MCF 10A (cell line): Measurements from ENCODE around the gene IL12RB2. TPM values are rescaled to one million over a fixed set of nuclear protein-coding genes. Genes with fewer than 3 reads are reported as not detected.

Experiments used
- BruUV-seq: library from RNA; stranded (reverse); fragments of 400-500 nt; replicated peaks from 2 replicates; lab custom pipeline; 2021; lab: Mats Ljungman, UMichigan
- CTCF ChIA-PET: fragments of 300-600 bp; sonication (Branson Sonifier 250); formaldehyde crosslinking; extraction: SDS; loops from one replicate; lab custom pipeline; 2021; ENCODE audit warnings: antibody characterized with exemption, inconsistent platforms; lab: Yijun Ruan, JAX
- POLR2A ChIA-PET: fragments of 300-600, 350-650 bp; sonication (Branson Sonifier 250); formaldehyde crosslinking; extraction: SDS; loops from one replicate; lab custom pipeline; 2020; ENCODE audit warnings: antibody characterized with exemption, inconsistent platforms; lab: Yijun Ruan, JAX
- DNase-seq: peaks from one replicate; pipeline ENCODE4 v3.0.0-alpha.2; 2018; ENCODE audit not compliant: unreplicated experiment
- H3K27ac Mint-ChIP-seq: one replicate; pipeline ENCODE4 v1.8.0; 2022; ENCODE audit warnings: mild to moderate bottlenecking, low read depth, mixed read lengths; ENCODE audit not compliant: unreplicated experiment
- H3K27me3 Mint-ChIP-seq: one replicate; pipeline ENCODE4 v1.8.0; 2022; ENCODE audit warnings: mixed read lengths; ENCODE audit not compliant: insufficient read depth, unreplicated experiment
- H3K36me3 Mint-ChIP-seq: one replicate; pipeline ENCODE4 v1.8.0; 2022; ENCODE audit warnings: mild to moderate bottlenecking, moderate library complexity, mixed read lengths; ENCODE audit not compliant: insufficient read depth, unreplicated experiment
- H3K4me1 Mint-ChIP-seq: one replicate; pipeline ENCODE4 v1.8.0; 2022; ENCODE audit warnings: mixed read lengths; ENCODE audit not compliant: insufficient read depth, unreplicated experiment
- H3K4me3 Mint-ChIP-seq: one replicate; pipeline ENCODE4 v1.8.0; 2022; ENCODE audit warnings: mild to moderate bottlenecking, moderate library complexity, mixed read lengths; ENCODE audit not compliant: unreplicated experiment
- H3K9me3 Mint-ChIP-seq: one replicate; pipeline ENCODE4 v1.8.0; 2022; ENCODE audit warnings: mixed read lengths; ENCODE audit not compliant: unreplicated experiment
- intact Hi-C: fragments of 100-400 bp; cut with micrococcal nuclease; formaldehyde crosslinking; loops from 2 replicates; pipeline ENCODE4 v1.14.1; 2022
- total RNA-seq: library from RNA; stranded (reverse); gene quantifications from 2 replicates; pipeline ENCODE4 v1.2.3, GENCODE V29; 2022
- TF ChIP-seq, protein P1 (sequence below): fragments of 200-600 bp; IDR thresholded peaks from one replicate; pipeline ENCODE4 v1.8.0; 2022; ENCODE audit warnings: antibody characterized with exemption, mild to moderate bottlenecking; ENCODE audit not compliant: unreplicated experiment

The IL12RB2 gene
- total RNA-seq, 1 experiment from 2014 or later: not detected

DNA sequence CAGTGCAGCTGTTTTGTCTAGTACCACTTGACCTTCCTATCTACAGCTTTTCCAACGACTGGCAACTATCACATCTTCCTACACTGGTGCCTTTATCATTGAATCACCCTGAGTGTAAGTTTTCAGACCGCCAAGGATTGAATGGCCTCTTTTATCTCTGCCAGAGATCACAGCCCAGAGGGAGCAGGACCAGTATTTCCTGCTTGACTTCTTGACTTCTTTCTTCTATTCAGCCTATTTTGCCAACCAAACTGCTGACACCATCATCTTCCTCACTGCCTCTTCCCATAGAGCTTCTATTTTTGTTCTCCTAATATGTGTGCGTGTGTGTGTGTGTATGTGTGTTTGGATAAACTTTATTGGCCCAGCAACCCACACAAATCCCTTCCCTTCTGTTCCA is 68.7 kb downstream of the IL12RB2 start:
- intact Hi-C loops: no loop called here
- H3K36me3 Mint-ChIP-seq: peaks cover 9% of the 10 kb centered on the region
- H3K4me1 Mint-ChIP-seq: peaks cover 5% of the 10 kb centered on the region
- H3K27me3 Mint-ChIP-seq: no peaks in the 10 kb centered on the region
- no peak for DNase-seq
- H3K27ac Mint-ChIP-seq: no peak overlapping the region
- no peak overlapping the region for H3K4me3 Mint-ChIP-seq
- TF ChIP-seq, protein P1, sequence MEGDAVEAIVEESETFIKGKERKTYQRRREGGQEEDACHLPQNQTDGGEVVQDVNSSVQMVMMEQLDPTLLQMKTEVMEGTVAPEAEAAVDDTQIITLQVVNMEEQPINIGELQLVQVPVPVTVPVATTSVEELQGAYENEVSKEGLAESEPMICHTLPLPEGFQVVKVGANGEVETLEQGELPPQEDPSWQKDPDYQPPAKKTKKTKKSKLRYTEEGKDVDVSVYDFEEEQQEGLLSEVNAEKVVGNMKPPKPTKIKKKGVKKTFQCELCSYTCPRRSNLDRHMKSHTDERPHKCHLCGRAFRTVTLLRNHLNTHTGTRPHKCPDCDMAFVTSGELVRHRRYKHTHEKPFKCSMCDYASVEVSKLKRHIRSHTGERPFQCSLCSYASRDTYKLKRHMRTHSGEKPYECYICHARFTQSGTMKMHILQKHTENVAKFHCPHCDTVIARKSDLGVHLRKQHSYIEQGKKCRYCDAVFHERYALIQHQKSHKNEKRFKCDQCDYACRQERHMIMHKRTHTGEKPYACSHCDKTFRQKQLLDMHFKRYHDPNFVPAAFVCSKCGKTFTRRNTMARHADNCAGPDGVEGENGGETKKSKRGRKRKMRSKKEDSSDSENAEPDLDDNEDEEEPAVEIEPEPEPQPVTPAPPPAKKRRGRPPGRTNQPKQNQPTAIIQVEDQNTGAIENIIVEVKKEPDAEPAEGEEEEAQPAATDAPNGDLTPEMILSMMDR: no peak
- ChIA-PET CTCF (interaction anchor here (0.6 kb wide), 1 partner anchor 45 kb away, joined by 5 read pairs; no protein-coding TSS in a partner anchor), POLR2A (no interaction called here)
- H3K9me3 Mint-ChIP-seq: no peaks in the 10 kb centered on the region
- BruUV-seq: no TSS peak

DNA sequence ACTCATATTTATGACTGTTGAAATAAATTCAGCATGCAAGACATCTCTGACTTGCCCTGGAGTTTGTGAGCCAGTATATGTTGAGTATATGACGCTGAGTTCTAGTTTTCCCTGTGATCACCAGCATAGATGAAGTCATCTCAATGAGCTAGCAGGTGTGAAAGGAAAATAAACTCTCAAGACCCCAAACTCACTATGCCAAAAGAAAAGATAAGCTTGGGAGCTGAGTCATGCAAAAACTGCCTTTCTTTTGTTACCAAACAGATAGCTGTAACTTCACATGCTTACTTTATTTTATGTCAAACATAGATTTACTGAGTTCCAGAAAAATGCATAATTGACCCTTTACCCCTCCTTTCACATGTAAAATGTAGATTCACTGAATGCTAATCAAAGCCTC is 69.6 kb downstream of the IL12RB2 start:
- no peaks in the 10 kb centered on the region for H3K9me3 Mint-ChIP-seq
- POLR2A ChIA-PET: interaction anchor here (0.7 kb wide), 1 partner anchor 10 kb away, joined by 3 read pairs; no protein-coding TSS in a partner anchor

DNA sequence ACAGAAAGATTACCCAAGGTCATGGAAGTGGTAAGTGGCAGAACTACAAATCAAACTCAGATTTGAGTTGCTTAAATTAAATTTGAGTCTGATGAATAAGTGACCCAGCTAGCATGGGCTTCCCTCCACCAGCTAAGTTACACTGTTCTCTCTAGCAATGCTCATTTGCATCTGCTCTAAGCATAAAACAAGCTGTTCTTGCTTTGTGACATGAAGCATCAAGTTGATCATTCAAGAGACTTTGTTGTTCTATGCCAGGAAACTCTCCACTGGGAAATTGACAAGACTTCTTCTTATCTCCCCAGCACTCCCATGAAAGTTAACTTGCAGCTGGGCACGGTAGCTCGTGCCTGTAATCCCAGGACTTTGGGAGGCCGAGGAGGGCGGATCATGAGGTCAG is 73.5 kb downstream of the IL12RB2 start:
- H3K27ac Mint-ChIP-seq: no peak overlapping the region
- H3K27me3 Mint-ChIP-seq: no peaks in the 10 kb centered on the region
- H3K4me3 Mint-ChIP-seq: no peak overlapping the region
- CTCF ChIA-PET: interaction anchor here (0.7 to 1.0 kb wide), 3 partner anchors 11 to 28 kb away, joined by 3 read pairs; no protein-coding TSS in a partner anchor
- no peak for DNase-seq
- POLR2A ChIA-PET: no interaction called here
- intact Hi-C loops: no loop called here
- H3K9me3 Mint-ChIP-seq: peaks cover 7% of the 10 kb centered on the region
- H3K36me3 Mint-ChIP-seq: peaks cover 17% of the 10 kb centered on the region
- BruUV-seq: no TSS peak
- TF ChIP-seq, protein P1: no peak
- no peaks in the 10 kb centered on the region for H3K4me1 Mint-ChIP-seq

More for the DNA sequence above, 69.6 kb downstream of the IL12RB2 start:
- Mint-ChIP-seq H3K4me3 (no peak overlapping the region), H3K27me3 (no peaks in the 10 kb centered on the region), H3K27ac (no peak overlapping the region), H3K4me1 (peaks cover under 1% of the 10 kb centered on the region), H3K36me3 (peaks cover 12% of the 10 kb centered on the region)
- DNase-seq: no peak
- intact Hi-C loops: no loop called here
- TF ChIP-seq, protein P1: no peak
- no TSS peak for BruUV-seq
- CTCF ChIA-PET: interaction anchor here (0.5 to 1.9 kb wide), 3 partner anchors 29 to 88 kb away, joined by 3 to 6 read pairs (median 3); no protein-coding TSS in a partner anchor

DNA sequence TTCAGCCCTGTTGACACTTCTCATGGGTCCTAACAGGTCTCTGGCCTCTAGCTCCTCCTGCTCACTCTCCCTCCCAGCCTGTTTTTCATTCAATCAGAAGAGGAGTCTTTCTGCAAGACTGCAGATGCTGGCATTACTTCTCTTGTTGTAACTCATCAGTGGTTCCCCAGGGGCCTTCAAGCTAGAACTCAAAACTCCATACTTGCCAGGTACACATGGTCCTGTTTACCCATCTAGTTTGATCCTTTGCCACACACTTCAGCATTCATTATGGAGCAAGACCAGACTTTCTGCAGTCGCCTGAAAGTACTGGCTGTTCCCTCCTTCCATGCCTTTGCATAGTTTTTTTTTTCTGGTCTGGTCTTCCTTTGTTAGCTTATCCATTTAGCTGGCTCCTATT is 74.6 kb downstream of the IL12RB2 start:
- no peaks in the 10 kb centered on the region for H3K4me1 Mint-ChIP-seq
- no TSS peak for BruUV-seq
- intact Hi-C loops: no loop called here
- no peak for DNase-seq
- peaks cover 7% of the 10 kb centered on the region for H3K9me3 Mint-ChIP-seq
- no peak overlapping the region for H3K27ac Mint-ChIP-seq
- peaks cover 22% of the 10 kb centered on the region for H3K36me3 Mint-ChIP-seq
- TF ChIP-seq, protein P1: no peak
- H3K4me3 Mint-ChIP-seq: no peak overlapping the region
- H3K27me3 Mint-ChIP-seq: no peaks in the 10 kb centered on the region
- CTCF ChIA-PET: interaction anchor here (0.7 kb wide), 1 partner anchor 156 kb away, joined by 3 read pairs; no protein-coding TSS in a partner anchor
- POLR2A ChIA-PET: no interaction called here
